ENCODE measurements around the gene SOCS1.
A peak's percentile ranks its signal among the peaks of the same experiment; 100 is the strongest.

Gene SOCS1

GRCh38 chr16:11260596-11260966 is 4.6 kb upstream of the SOCS1 start:
- DNase-seq (ENCODE audit: low read depth in 3 of 3), result no peak

GRCh38 chr16:11259655-11260595 is 3.9 kb upstream of the SOCS1 start:
- DNase-seq (ENCODE audit: low read depth in 3 of 3), result no peak

GRCh38 chr16:11258553-11259492 is 2.8 kb upstream of the SOCS1 start:
- DNase-seq (ENCODE audit: low read depth in 3 of 3), result no peak

- DNase-seq (ENCODE audit: low read depth in 3 of 3), result peak in 1 of 3 donors; percentile 42
These were observed 1.3 kb upstream of the SOCS1 start for GRCh38 chr16:11257131-11257938.

GRCh38 chr16:11256661-11257130 is 692 bp upstream of the SOCS1 start:
- peak in 1 of 3 donors; percentile 38 for DNase-seq (ENCODE audit: low read depth in 3 of 3)

- peak in 1 of 3 donors; percentile 34 for DNase-seq (ENCODE audit: low read depth in 3 of 3)
These were observed 879 bp downstream of the SOCS1 start for GRCh38 chr16:11254913-11255736.

GRCh38 chr16:11253995-11254912 is 1.8 kb downstream of the SOCS1 start:
- DNase-seq (ENCODE audit: low read depth in 3 of 3), result no peak

GRCh38 chr16:11253009-11253994 is 2.7 kb downstream of the SOCS1 start:
- peak in 1 of 3 donors; percentile 31 for DNase-seq (ENCODE audit: low read depth in 3 of 3)

- peak in 1 of 3 donors; percentile 18 for DNase-seq (ENCODE audit: low read depth in 3 of 3)
These were observed 3.5 kb downstream of the SOCS1 start for GRCh38 chr16:11252482-11252931.

GRCh38 chr16:11251525-11252481 is 4.2 kb downstream of the SOCS1 start:
- DNase-seq (ENCODE audit: low read depth in 3 of 3), result peak; percentile 72 to 79 (median 79)

- no peak for DNase-seq (ENCODE audit: low read depth in 3 of 3)
These were observed 5.0 kb downstream of the SOCS1 start for GRCh38 chr16:11250786-11251524.

- DNase-seq (ENCODE audit: low read depth in 3 of 3), result no peak
These were observed 5.8 kb downstream of the SOCS1 start for GRCh38 chr16:11250091-11250785.

- no peak for DNase-seq (ENCODE audit: low read depth in 3 of 3)
These were observed 6.6 kb downstream of the SOCS1 start for GRCh38 chr16:11249233-11250061.

- no peak for DNase-seq (ENCODE audit: low read depth in 3 of 3)
These were observed 7.9 kb downstream of the SOCS1 start for GRCh38 chr16:11248133-11248532.

GRCh38 chr16:11245988-11246387 is 10.0 kb downstream of the SOCS1 start:
- DNase-seq (ENCODE audit: low read depth in 3 of 3), result no peak

Measured in stimulated activated CD4-positive, alpha-beta T cell treated with anti-CD3 and anti-CD28 coated beads, TNF-alpha, amount 100 ng/mL, for 48 hours (primary cell).